DOHH2 (cell line): ENCODE results near the gene SENP6.

Source experiments
- H3F3A ChIP-seq: fragments of 200-600 bp; sonication (generic), shearing (Covaris generic); 2 replicates; pipeline ENCODE4 v1.6.0; 2016; ENCODE audit warnings: antibody characterized with exemption, mild to moderate bottlenecking; ENCODE audit not compliant: control insufficient read depth, insufficient read depth
- H3K27ac ChIP-seq: fragments of 200-600 bp; sonication (generic); 2 replicates; pipeline ENCODE4 v1.5.1; 2014; ENCODE audit warnings: low read depth, mild to moderate bottlenecking, low read length, moderate library complexity
- H3K27me3 ChIP-seq: fragments of 200-600 bp; sonication (generic); 2 replicates; pipeline ENCODE4 v1.6.1; 2014; ENCODE audit warnings: mild to moderate bottlenecking, low read length, mixed read lengths; ENCODE audit not compliant: control insufficient read depth
- H3K36me3 ChIP-seq: fragments of 200-600 bp; sonication (generic); 2 replicates; pipeline ENCODE4 v1.6.1; 2014; ENCODE audit warnings: mild to moderate bottlenecking, low read length, moderate library complexity, mixed read lengths; ENCODE audit not compliant: control insufficient read depth
- H3K4me1 ChIP-seq: fragments of 200-600 bp; sonication (generic); 2 replicates; pipeline ENCODE4 v1.6.1; 2014; ENCODE audit warnings: mild to moderate bottlenecking, low read length, mixed read lengths; ENCODE audit not compliant: control insufficient read depth
- H3K4me2 ChIP-seq: fragments of 200-600 bp; sonication (generic); 2 replicates; pipeline ENCODE4 v1.6.0; 2014; ENCODE audit warnings: mild to moderate bottlenecking, low read length, moderate library complexity
- H3K4me3 ChIP-seq: fragments of 200-600 bp; sonication (generic); 2 replicates; pipeline ENCODE4 v1.5.1; 2014; ENCODE audit warnings: mild to moderate bottlenecking, low read length, mixed read lengths
- H3K79me2 ChIP-seq: fragments of 200-600 bp; sonication (generic); 2 replicates; pipeline ENCODE4 v1.6.1; 2014; ENCODE audit warnings: mild to moderate bottlenecking, low read length, mixed read lengths; ENCODE audit not compliant: control insufficient read depth
- H3K9me2 ChIP-seq: fragments of 200-600 bp; sonication (generic); replicated peaks from 2 replicates; pipeline ENCODE4 v1.6.1; 2014; ENCODE audit warnings: mild to moderate bottlenecking, low read length, mixed read lengths; ENCODE audit not compliant: control insufficient read depth
- H3K9me3 ChIP-seq: fragments of 200-600 bp; sonication (generic); 2 replicates; pipeline ENCODE4 v1.6.1; 2014; ENCODE audit warnings: antibody characterized with exemption, low read length, mixed read lengths; ENCODE audit not compliant: control insufficient read depth, insufficient read depth
- H4K20me1 ChIP-seq: fragments of 200-600 bp; sonication (generic); 2 replicates; pipeline ENCODE4 v1.6.0; 2014; ENCODE audit warnings: low read depth, mild to moderate bottlenecking, antibody characterized with exemption, low read length, moderate library complexity; ENCODE audit not compliant: control insufficient read depth, insufficient read depth
- EZH2phosphoT487 ChIP-seq: fragments of 200-600 bp; sonication (generic); IDR thresholded peaks from 2 replicates; pipeline ENCODE4 v1.6.1; 2017; ENCODE audit warnings: borderline replicate concordance, mild to moderate bottlenecking, antibody characterized with exemption, low read length, moderate library complexity, mixed read lengths
- TF ChIP-seq, protein P1 (sequence below): fragments of 200-600 bp; sonication (generic); IDR thresholded peaks from one replicate; pipeline ENCODE4 v1.5.1; 2014; ENCODE audit warnings: antibody characterized with exemption, mild to moderate bottlenecking, low read depth, low read length; ENCODE audit not compliant: poor library complexity, severe bottlenecking

Gene SENP6

DNA sequence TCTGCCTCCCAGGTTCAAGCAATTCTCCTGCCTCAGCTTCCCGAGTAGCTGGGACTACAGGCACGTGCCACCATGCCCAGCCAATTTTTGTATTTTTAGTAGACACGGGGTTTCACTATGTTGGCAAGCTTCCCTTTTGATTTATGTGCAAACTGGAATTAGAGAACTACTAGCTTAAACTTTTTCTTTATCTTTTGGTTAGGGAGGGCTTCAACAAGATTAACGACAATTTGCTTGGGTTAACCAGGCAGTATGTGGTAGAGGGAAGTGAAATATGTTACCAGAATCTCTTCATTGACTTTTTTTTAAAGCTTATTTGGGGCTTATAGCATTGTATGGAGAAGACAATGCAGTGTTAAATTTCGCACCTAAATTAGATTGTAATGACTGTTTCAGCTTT, 156.4 kb downstream of the SENP6 start:
- no peaks in the 10 kb centered on the region for H3K79me2 ChIP-seq

DNA sequence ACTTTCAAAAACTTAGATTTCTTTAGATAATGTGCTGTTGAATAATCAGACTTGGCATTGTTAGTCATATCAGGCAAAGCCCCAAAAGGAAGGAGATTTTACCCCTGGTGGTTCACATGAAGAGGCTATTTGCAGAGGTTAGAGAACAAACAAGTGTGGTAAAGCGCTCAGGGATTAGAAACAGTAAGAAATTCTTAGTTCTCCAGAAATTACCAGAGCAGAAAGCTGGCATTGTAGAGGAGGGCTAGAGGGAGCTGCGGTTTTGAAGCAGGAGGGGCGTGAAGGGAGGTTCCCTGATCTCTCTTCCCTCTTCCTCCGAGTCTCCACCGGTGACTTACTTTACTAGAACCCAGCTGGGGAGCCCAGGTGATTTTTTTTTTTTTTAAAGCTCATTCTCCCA, 157.5 kb downstream of the SENP6 start:
- Histone ChIP-seq H3K4me1 (no peaks in the 10 kb centered on the region), H3K36me3 (no peaks in the 10 kb centered on the region), H3F3A (no peaks in the 10 kb centered on the region), H4K20me1 (no peaks in the 10 kb centered on the region), H3K27ac (no peak overlapping the region), H3K79me2 (no peaks in the 10 kb centered on the region), H3K4me3 (no peak overlapping the region), H3K9me2 (no peaks in the 10 kb centered on the region), H3K27me3 (no peaks in the 10 kb centered on the region), H3K4me2 (no peak overlapping the region), H3K9me3 (no peaks in the 10 kb centered on the region)
- TF ChIP-seq, protein P1, sequence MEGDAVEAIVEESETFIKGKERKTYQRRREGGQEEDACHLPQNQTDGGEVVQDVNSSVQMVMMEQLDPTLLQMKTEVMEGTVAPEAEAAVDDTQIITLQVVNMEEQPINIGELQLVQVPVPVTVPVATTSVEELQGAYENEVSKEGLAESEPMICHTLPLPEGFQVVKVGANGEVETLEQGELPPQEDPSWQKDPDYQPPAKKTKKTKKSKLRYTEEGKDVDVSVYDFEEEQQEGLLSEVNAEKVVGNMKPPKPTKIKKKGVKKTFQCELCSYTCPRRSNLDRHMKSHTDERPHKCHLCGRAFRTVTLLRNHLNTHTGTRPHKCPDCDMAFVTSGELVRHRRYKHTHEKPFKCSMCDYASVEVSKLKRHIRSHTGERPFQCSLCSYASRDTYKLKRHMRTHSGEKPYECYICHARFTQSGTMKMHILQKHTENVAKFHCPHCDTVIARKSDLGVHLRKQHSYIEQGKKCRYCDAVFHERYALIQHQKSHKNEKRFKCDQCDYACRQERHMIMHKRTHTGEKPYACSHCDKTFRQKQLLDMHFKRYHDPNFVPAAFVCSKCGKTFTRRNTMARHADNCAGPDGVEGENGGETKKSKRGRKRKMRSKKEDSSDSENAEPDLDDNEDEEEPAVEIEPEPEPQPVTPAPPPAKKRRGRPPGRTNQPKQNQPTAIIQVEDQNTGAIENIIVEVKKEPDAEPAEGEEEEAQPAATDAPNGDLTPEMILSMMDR: no peak
- no peak for TF ChIP-seq EZH2phosphoT487

More for the DNA sequence above, 156.4 kb downstream of the SENP6 start:
- Histone ChIP-seq H3K4me1 (no peaks in the 10 kb centered on the region), H4K20me1 (no peaks in the 10 kb centered on the region), H3F3A (no peaks in the 10 kb centered on the region), H3K9me3 (no peaks in the 10 kb centered on the region), H3K9me2 (no peaks in the 10 kb centered on the region), H3K36me3 (no peaks in the 10 kb centered on the region), H3K27me3 (no peaks in the 10 kb centered on the region), H3K27ac (no peak overlapping the region), H3K4me2 (no peak overlapping the region), H3K4me3 (no peak overlapping the region)
- TF ChIP-seq, protein P1: no peak
- TF ChIP-seq EZH2phosphoT487: no peak

DNA sequence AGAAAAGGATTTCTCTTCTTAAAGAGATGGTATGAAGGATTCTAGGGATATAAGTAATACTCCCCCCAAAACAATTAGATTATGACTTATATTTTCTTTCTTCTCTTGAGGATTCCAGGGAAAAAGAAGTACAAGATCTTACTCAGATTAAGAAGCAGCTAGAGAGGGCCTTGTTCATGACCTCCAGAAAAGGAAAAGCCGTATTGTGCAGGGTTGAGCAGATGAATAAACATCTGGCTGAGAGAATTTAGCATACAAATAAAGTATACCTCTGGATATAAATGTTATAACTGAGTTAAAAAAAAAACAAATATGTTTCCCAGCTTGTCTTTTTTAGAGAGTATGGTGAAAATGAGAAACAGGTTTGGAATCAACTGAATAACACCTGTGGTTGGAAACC, 158.6 kb downstream of the SENP6 start:
- H3K36me3 ChIP-seq: no peaks in the 10 kb centered on the region
- H3K79me2 ChIP-seq: no peaks in the 10 kb centered on the region
- no peak overlapping the region for H3K4me2 ChIP-seq
- no peaks in the 10 kb centered on the region for H3F3A ChIP-seq
- H3K27ac ChIP-seq: no peak overlapping the region
- no peaks in the 10 kb centered on the region for H4K20me1 ChIP-seq
- no peaks in the 10 kb centered on the region for H3K27me3 ChIP-seq
- no peaks in the 10 kb centered on the region for H3K9me2 ChIP-seq
- no peak for TF ChIP-seq EZH2phosphoT487
- TF ChIP-seq, protein P1: no peak
- no peak overlapping the region for H3K4me3 ChIP-seq
- no peaks in the 10 kb centered on the region for H3K9me3 ChIP-seq
- no peaks in the 10 kb centered on the region for H3K4me1 ChIP-seq

DNA sequence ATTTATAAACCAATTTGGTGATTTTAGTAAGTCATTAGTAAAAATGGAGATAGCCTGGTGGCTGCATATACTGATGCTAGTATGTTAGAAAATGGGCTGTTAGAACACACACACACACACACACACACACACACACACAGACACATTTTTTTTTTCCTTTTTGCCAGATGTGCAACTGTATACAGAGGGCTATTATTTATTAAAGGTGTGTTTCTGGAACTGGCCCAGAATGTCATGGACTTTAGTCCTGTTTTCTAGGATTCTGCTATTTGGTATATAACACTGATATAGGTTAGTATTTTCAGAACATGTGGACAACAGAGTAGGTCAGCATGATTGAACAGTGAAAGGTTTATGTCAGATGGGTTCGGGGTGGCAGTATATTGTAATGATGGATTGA, 159.8 kb downstream of the SENP6 start:
- Histone ChIP-seq H3K4me2 (no peak overlapping the region), H3F3A (no peaks in the 10 kb centered on the region), H3K36me3 (no peaks in the 10 kb centered on the region), H4K20me1 (no peaks in the 10 kb centered on the region), H3K9me3 (no peaks in the 10 kb centered on the region), H3K27me3 (no peaks in the 10 kb centered on the region), H3K9me2 (no peaks in the 10 kb centered on the region), H3K79me2 (no peaks in the 10 kb centered on the region), H3K27ac (no peak overlapping the region), H3K4me1 (no peaks in the 10 kb centered on the region), H3K4me3 (no peak overlapping the region)
- TF ChIP-seq EZH2phosphoT487: no peak
- TF ChIP-seq, protein P1: no peak
